Heart left ventricle (tissue), 16 donors: ENCODE results near the gene CCDC78. TPM values are rescaled to one million over a fixed set of nuclear protein-coding genes. Genes with fewer than 3 reads are reported as not detected.
A peak's percentile ranks its signal among the peaks of the same experiment; 100 is the strongest.

Source experiments
- ATAC-seq, 4 donors: fragments of 200-7000 bp; cut with Tn5 transposase; one replicate each; pipeline ENCODE4 v1.9.1; 2020 to 2022; ENCODE audit warnings: moderate library complexity in 4 of 4, mild to moderate bottlenecking in 3 of 4, moderate number of reproducible peaks in 1 of 4
- DNase-seq, 5 donors: peaks; one replicate each; pipeline ENCODE4 v3.0.0-alpha.2; 2020
- H3K27ac ChIP-seq, 12 donors: fragments of 200-600 bp; sonication (generic) in 4 of 12; one replicate each; pipeline versions ENCODE4 v1.5.0 to v1.8.0; 2016 to 2022; ENCODE audit warnings: mild to moderate bottlenecking in 2 of 12
- H3K27me3 ChIP-seq, 9 donors: fragments of 200-600 bp; sonication (generic) in 2 of 9; one replicate each; pipeline versions ENCODE4 v1.5.1 to v1.8.0; 2016 to 2022; ENCODE audit warnings: mild to moderate bottlenecking in 3 of 9
- H3K36me3 ChIP-seq, 9 donors: fragments of 200-600 bp; sonication (generic) in 2 of 9; one replicate each; pipeline versions ENCODE4 v1.5.0 to v1.8.0; 2018 to 2022; ENCODE audit warnings: mild to moderate bottlenecking in 2 of 9
- H3K4me1 ChIP-seq, 12 donors: fragments of 200-600 bp; sonication (generic) in 4 of 12; one replicate each; pipeline versions ENCODE4 v1.5.0 to v1.8.0; 2016 to 2022; ENCODE audit warnings: mild to moderate bottlenecking in 3 of 12
- H3K4me3 ChIP-seq, 12 donors: fragments of 200-600 bp; sonication (generic) in 4 of 12; one replicate each; pipeline versions ENCODE4 v1.5.0 to v1.8.0; 2017 to 2022; ENCODE audit warnings: mild to moderate bottlenecking in 9 of 12, moderate library complexity in 4 of 12
- H3K9me3 ChIP-seq, 12 donors: fragments of 200-600 bp; sonication (generic) in 4 of 12; one replicate each; pipeline versions ENCODE4 v1.5.0 to v1.8.0; 2016 to 2022; ENCODE audit warnings: mild to moderate bottlenecking in 1 of 12
- CTCF ChIP-seq, 12 donors: fragments of 200-600 bp; sonication (generic) in 4 of 12; IDR thresholded peaks; one replicate each; pipeline versions ENCODE4 v1.5.0 to v1.8.0; 2018 to 2022; ENCODE audit warnings: antibody characterized with exemption in 12 of 12, mild to moderate bottlenecking in 5 of 12
- POLR2A ChIP-seq, 2 donors: fragments of 450-650 bp; IDR thresholded peaks; one replicate each; pipeline ENCODE4 v1.6.1; 2017; ENCODE audit warnings: antibody characterized with exemption in 2 of 2, mild to moderate bottlenecking in 2 of 2, moderate library complexity in 2 of 2
- WGBS, 4 donors: extraction: QIAGEN DNeasy Blood & Tissue Kit in 2 of 4; methylation state at CpG; one replicate each; pipeline versions ENCODE4 v1.1.5 to v1.1.7; 2013 to 2018; 5-methylcytosine and 5-hydroxymethylcytosine counted together
- intact Hi-C, 10 donors: fragments of 100-400 bp; cut with DNase I; formaldehyde crosslinking; loops; one replicate each; pipeline versions ENCODE4 v1.11.1 to v1.14.2; 2022
- polyA plus RNA-seq, 2 donors: library from polyadenylated mRNA; stranded (reverse); fragments of 200-250 nt; gene quantifications; one replicate each; pipeline ENCODE4 v1.2.3, GENCODE V29; 2013
- total RNA-seq, 9 donors: library from RNA; depleted of rRNA in 2 of 9; stranded (reverse); fragments of >200 nt in 2 of 9; fragmentation: NEBNext Ultra II Directional in 3 of 9; extraction: Animal tissue kit (Norgen Biotek cat#: 25700) in 3 of 9; gene quantifications; one replicate each; pipeline versions ENCODE4 v1.1.0 to v1.2.4, GENCODE V29; 2016 to 2023
- donor health status: ischemic (EF 13 %, LVEDD 7.1; RV severe dilation, severe dysfunction).
- donor health status: healthy with polysubstance abuse.
- donor health status: DM: no; HTN: yes; CAD: no.
- donor health status: DM: no; HTN: no; CAD: no.
- donor health status: ischemic (EF 25% LVEDD 6.9; RV normal size, moderate dysfunction).
- donor health status: ischemic (EF 25% LVEDD 5.7; RV mildly dilated, moderate dysfunction).
- donor health status: healthy.
- donor health status: DM: yes; HTN: yes; CAD: no.
- donor health status: ischemic (EF 35%, LVEDD 5.7; RV mildly dilated, moderate dysfunction).
- donor health status: nonischemic (EF 11% LVEDD 7.7; RV severe dilation, severe dysfunction).
- donor health status: DM: yes; HTN: yes; CAD: no.
- donor health status: PGD.
- donor health status: ischemic (EF 29% LVEDD 5.4; RV normal size, mild dysfunction).
- donor health status: nonischemic (EF 23%, LVEDD 6.1; RV moderate dilation, normal function).

The CCDC78 gene
- total and polyA plus RNA-seq, 11 donors, result 0.35 to 1.3 (median 0.59) TPM; not detected in 3

GRCh38 chr16:752007-752312 is 25.7 kb upstream of the CCDC78 start:
- TF ChIP-seq POLR2A (IDR thresholded peaks at IDR 0.05), result no peak
- TF ChIP-seq CTCF (IDR thresholded peaks at IDR 0.05), result no peak
- DNase-seq (no peak), ATAC-seq (no peak)
- intact Hi-C loops, result no loop called here
- no peak overlapping the region for H3K27ac ChIP-seq
- H3K4me3 ChIP-seq, result no peak overlapping the region
- no peaks in the 10 kb centered on the region for H3K9me3 ChIP-seq
- H3K27me3 ChIP-seq, result peaks cover 0 to 13% (median 0%) of the 10 kb centered on the region in 9 donors
- no peaks in the 10 kb centered on the region for H3K36me3 ChIP-seq
- peaks cover 0 to 12% (median 0%) of the 10 kb centered on the region in 12 donors for H3K4me1 ChIP-seq
- WGBS, 4 donors, result 29 to 40% (median 32%) methylated on average over 10 of the region's 10 CpGs

GRCh38 chr16:751152-752006 is 25.1 kb upstream of the CCDC78 start:
- H3K27ac ChIP-seq, result no peak overlapping the region
- H3K4me1 ChIP-seq, result peaks cover 0 to 12% (median 0%) of the 10 kb centered on the region in 12 donors
- intact Hi-C loops, result no loop called here
- H3K36me3 ChIP-seq, result no peaks in the 10 kb centered on the region
- no peaks in the 10 kb centered on the region for H3K9me3 ChIP-seq
- DNase-seq, result peak in 3 of 5 donors; percentile 5 to 56 (median 54)
- WGBS, 4 donors, result 59 to 69% (median 62%) methylated on average over 38 to 39 of the region's 39 CpGs
- TF ChIP-seq CTCF (IDR thresholded peaks at IDR 0.05), result no peak
- TF ChIP-seq POLR2A (IDR thresholded peaks at IDR 0.05), result no peak
- no peak overlapping the region for H3K4me3 ChIP-seq
- H3K27me3 ChIP-seq, result peaks cover 0 to 13% (median 0%) of the 10 kb centered on the region in 9 donors
- ATAC-seq, result peak; percentile 79 to 92 (median 84)

GRCh38 chr16:750485-750884 is 24.2 kb upstream of the CCDC78 start:
- Histone ChIP-seq H3K27ac (no peak overlapping the region), H3K4me3 (no peak overlapping the region), H3K9me3 (no peaks in the 10 kb centered on the region), H3K4me1 (peaks cover 0 to 12% (median 0%) of the 10 kb centered on the region in 12 donors), H3K27me3 (peaks cover 0 to 13% (median 0%) of the 10 kb centered on the region in 9 donors), H3K36me3 (no peaks in the 10 kb centered on the region)
- WGBS, 4 donors, result 48 to 68% (median 55%) methylated on average over 8 to 9 of the region's 9 CpGs
- DNase-seq (no peak), ATAC-seq (no peak)
- intact Hi-C loops, result no loop called here
- TF ChIP-seq CTCF (IDR thresholded peaks at IDR 0.05) (no peak), POLR2A (IDR thresholded peaks at IDR 0.05) (no peak)

GRCh38 chr16:749010-749409 is 22.8 kb upstream of the CCDC78 start:
- intact Hi-C loops, result loop anchor here in 1 of 10 donors (5.0 kb wide), 1 partner anchor 37 kb away; no protein-coding TSS in a partner anchor
- Histone ChIP-seq H3K9me3 (no peaks in the 10 kb centered on the region), H3K27me3 (peaks cover 0 to 28% (median 0%) of the 10 kb centered on the region in 9 donors), H3K4me1 (peaks cover 0 to 3% (median 0%) of the 10 kb centered on the region in 12 donors), H3K36me3 (no peaks in the 10 kb centered on the region), H3K27ac (no peak overlapping the region), H3K4me3 (no peak overlapping the region)
- no peak for ATAC-seq
- 72 to 94% (median 80%) methylated on average over 6 of the region's 6 CpGs for WGBS, 4 donors
- TF ChIP-seq POLR2A (IDR thresholded peaks at IDR 0.05), result no peak
- TF ChIP-seq CTCF (IDR thresholded peaks at IDR 0.05), result no peak
- DNase-seq, result no peak
